Vagina (tissue), 2 donors: ENCODE data around the gene CARD9.

Source experiments
- POLR2A ChIP-seq, 2 donors: fragments of 450-650 bp; IDR thresholded peaks; one replicate each; pipeline ENCODE4 v1.6.1; 2017; ENCODE audit warnings: antibody characterized with exemption in 2 of 2, mild to moderate bottlenecking in 2 of 2, moderate library complexity in 2 of 2
- POLR2AphosphoS5 ChIP-seq, 2 donors: sonication (generic); formaldehyde crosslinking; IDR thresholded peaks; one replicate each; pipeline ENCODE4 v1.9.0; 2017; ENCODE audit warnings: antibody characterized with exemption in 2 of 2, mild to moderate bottlenecking in 2 of 2, low read depth in 1 of 2; ENCODE audit not compliant: insufficient read depth in 1 of 2
- TF ChIP-seq, protein P1 (sequence below), 3 experiments: fragments of 450-650 bp in 2 of 3; fragments of 200-600 bp in 1 of 3; sonication (generic) in 1 of 3; IDR thresholded peaks; one replicate each; pipeline ENCODE4 v1.5.1; 2017 to 2019; ENCODE audit warnings: antibody characterized with exemption in 3 of 3, mild to moderate bottlenecking in 2 of 3, moderate library complexity in 2 of 3

DNA sequence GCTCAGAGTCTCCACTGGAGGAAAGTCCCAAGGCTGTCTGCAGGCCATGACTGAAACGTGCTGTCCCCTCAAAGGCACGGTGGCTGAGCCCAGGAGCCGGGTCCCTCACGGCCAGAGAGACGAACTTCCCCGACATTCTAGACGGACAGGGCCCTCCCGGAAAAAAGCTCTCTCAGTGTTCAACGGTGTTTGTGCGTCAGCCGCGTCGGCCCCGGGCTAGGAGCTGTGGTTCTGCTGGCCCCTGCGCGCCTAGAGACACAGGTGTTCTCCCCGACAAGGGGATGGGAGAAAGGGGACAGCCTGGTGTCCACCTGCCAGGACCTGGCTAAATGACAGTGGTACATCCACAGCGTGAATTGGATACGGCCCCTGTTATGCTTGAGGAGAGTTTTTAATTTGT, 51.9 kb downstream of the CARD9 start:
- TF ChIP-seq POLR2AphosphoS5 (IDR thresholded peaks at IDR 0.05; ENCODE audit: insufficient read depth in 1 of 2, low read depth in 1 of 2), result no peak
- TF ChIP-seq, protein P1, sequence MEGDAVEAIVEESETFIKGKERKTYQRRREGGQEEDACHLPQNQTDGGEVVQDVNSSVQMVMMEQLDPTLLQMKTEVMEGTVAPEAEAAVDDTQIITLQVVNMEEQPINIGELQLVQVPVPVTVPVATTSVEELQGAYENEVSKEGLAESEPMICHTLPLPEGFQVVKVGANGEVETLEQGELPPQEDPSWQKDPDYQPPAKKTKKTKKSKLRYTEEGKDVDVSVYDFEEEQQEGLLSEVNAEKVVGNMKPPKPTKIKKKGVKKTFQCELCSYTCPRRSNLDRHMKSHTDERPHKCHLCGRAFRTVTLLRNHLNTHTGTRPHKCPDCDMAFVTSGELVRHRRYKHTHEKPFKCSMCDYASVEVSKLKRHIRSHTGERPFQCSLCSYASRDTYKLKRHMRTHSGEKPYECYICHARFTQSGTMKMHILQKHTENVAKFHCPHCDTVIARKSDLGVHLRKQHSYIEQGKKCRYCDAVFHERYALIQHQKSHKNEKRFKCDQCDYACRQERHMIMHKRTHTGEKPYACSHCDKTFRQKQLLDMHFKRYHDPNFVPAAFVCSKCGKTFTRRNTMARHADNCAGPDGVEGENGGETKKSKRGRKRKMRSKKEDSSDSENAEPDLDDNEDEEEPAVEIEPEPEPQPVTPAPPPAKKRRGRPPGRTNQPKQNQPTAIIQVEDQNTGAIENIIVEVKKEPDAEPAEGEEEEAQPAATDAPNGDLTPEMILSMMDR (IDR thresholded peaks at IDR 0.05), result no peak
- no peak for TF ChIP-seq POLR2A (IDR thresholded peaks at IDR 0.05)
